GM18502 (cell line): ENCODE results near the gene SFMBT2.
"Not testable (repeated sequence)": the region's sequence is repeated elsewhere in the genome, so short reads cannot be mapped to it uniquely, and the experiment has no call there.

ENCODE experiments used
- ATAC-seq: cut with Tn5 transposase; IDR thresholded peaks from one replicate; pipeline ENCODE4 v1.9.1; 2021; ENCODE audit warnings: mild to moderate bottlenecking; ENCODE audit not compliant: unreplicated experiment, poor library complexity

The SFMBT2 gene

GRCh38 chr10:7335977-7336376, 74.9 kb downstream of the SFMBT2 start:
- no peak for ATAC-seq

- ATAC-seq: no peak
Observed at GRCh38 chr10:7334642-7334964, 76.2 kb downstream of the SFMBT2 start.

- ATAC-seq: no peak
Observed at GRCh38 chr10:7333961-7334641, 76.7 kb downstream of the SFMBT2 start.

- no peak for ATAC-seq
Observed at GRCh38 chr10:7329219-7329618, 81.6 kb downstream of the SFMBT2 start.

- ATAC-seq: no peak
Observed at GRCh38 chr10:7327885-7328284, 82.9 kb downstream of the SFMBT2 start.

- ATAC-seq: no peak
Observed at GRCh38 chr10:7322623-7323022, 88.2 kb downstream of the SFMBT2 start.

GRCh38 chr10:7320072-7320471, 90.8 kb downstream of the SFMBT2 start:
- no peak for ATAC-seq

GRCh38 chr10:7319632-7320031, 91.2 kb downstream of the SFMBT2 start:
- no peak for ATAC-seq

GRCh38 chr10:7318836-7319235, 92.0 kb downstream of the SFMBT2 start:
- ATAC-seq: no peak

- ATAC-seq: no peak
Observed at GRCh38 chr10:7317786-7318446, 92.9 kb downstream of the SFMBT2 start.

- no peak for ATAC-seq
Observed at GRCh38 chr10:7316839-7317238, 94.0 kb downstream of the SFMBT2 start.

- ATAC-seq: no peak
Observed at GRCh38 chr10:7315906-7316305, 94.9 kb downstream of the SFMBT2 start.

GRCh38 chr10:7314170-7314569, 96.7 kb downstream of the SFMBT2 start:
- ATAC-seq: no peak

- no peak for ATAC-seq
Observed at GRCh38 chr10:7312488-7312857, 98.4 kb downstream of the SFMBT2 start.

GRCh38 chr10:7311850-7312487, 98.9 kb downstream of the SFMBT2 start:
- ATAC-seq: not testable (repeated sequence)

- ATAC-seq: no peak
Observed at GRCh38 chr10:7311218-7311849, 99.5 kb downstream of the SFMBT2 start.

GRCh38 chr10:7310076-7310475, 100.8 kb downstream of the SFMBT2 start:
- ATAC-seq: no peak

GRCh38 chr10:7308826-7309225, 102.0 kb downstream of the SFMBT2 start:
- no peak for ATAC-seq

GRCh38 chr10:7306616-7307015, 104.2 kb downstream of the SFMBT2 start:
- no peak for ATAC-seq

- ATAC-seq: peak; percentile 47
Observed at GRCh38 chr10:7306147-7306546, 104.7 kb downstream of the SFMBT2 start.

- ATAC-seq: no peak
Observed at GRCh38 chr10:7305053-7305452, 105.8 kb downstream of the SFMBT2 start.
